Effector memory CD8-positive, alpha-beta T cell (primary cell): ENCODE data around the gene KSR1.

ENCODE experiments used
- ATAC-seq: fragments of 150-1000 bp; cut with Tn5 transposase; replicated peaks from 2 replicates; pipeline ENCODE4 v1.10.0; 2021; ENCODE audit warnings: mild to moderate bottlenecking, moderate library complexity
- DNase-seq, 3 experiments: peaks; one replicate each; pipeline ENCODE4 v3.0.0; 2021
- H3K27ac Mint-ChIP-seq, 2 donors: one replicate each; pipeline ENCODE4 v1.8.0; 2022; ENCODE audit warnings: mild to moderate bottlenecking in 2 of 2, mixed read lengths in 2 of 2, moderate library complexity in 2 of 2
- H3K27me3 Mint-ChIP-seq, 2 donors: one replicate each; pipeline ENCODE4 v1.8.0; 2022; ENCODE audit warnings: mixed read lengths in 2 of 2
- H3K36me3 Mint-ChIP-seq: one replicate; pipeline ENCODE4 v1.8.0; 2022; ENCODE audit warnings: mild to moderate bottlenecking, moderate library complexity, mixed read lengths; ENCODE audit not compliant: insufficient read depth
- H3K4me1 Mint-ChIP-seq, 2 donors: one replicate each; pipeline ENCODE4 v1.8.0; 2022; ENCODE audit warnings: low read depth in 2 of 2, mixed read lengths in 2 of 2
- H3K4me3 Mint-ChIP-seq, 2 donors: one replicate each; pipeline ENCODE4 v1.8.0; 2022; ENCODE audit warnings: mild to moderate bottlenecking in 2 of 2, mixed read lengths in 2 of 2, moderate library complexity in 2 of 2
- H3K9me3 Mint-ChIP-seq, 2 donors: one replicate each; pipeline ENCODE4 v1.8.0; 2022; ENCODE audit warnings: mixed read lengths in 2 of 2

Gene KSR1

DNA sequence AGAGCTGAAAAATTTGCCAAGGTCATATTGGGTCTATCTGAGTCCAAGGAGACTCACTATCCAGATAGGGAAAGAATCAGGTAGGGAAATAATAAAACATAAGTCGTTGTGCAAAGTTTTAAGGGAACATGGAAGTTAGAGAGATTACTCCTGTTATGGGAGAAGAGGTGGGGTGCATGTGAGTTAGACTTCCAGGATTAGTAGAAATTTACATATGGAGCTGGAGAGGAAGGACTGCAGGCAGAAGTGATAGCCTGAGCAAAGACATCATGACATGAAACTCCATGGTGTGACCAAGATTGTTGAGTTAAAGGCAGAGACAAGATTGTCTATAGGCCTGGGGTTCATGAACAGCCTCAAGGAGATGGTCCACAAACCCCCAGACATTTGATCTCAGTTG, 5.8 kb upstream of the KSR1 start:
- no peak for DNase-seq
- H3K27me3 Mint-ChIP-seq: peaks cover 0 to 17% of the 10 kb centered on the region in 2 donors
- no peaks in the 10 kb centered on the region for H3K9me3 Mint-ChIP-seq
- no peak for ATAC-seq
- no peaks in the 10 kb centered on the region for H3K36me3 Mint-ChIP-seq
- H3K27ac Mint-ChIP-seq: no peak overlapping the region
- H3K4me1 Mint-ChIP-seq: peaks cover 0 to 6% of the 10 kb centered on the region in 2 donors
- no peak overlapping the region for H3K4me3 Mint-ChIP-seq

DNA sequence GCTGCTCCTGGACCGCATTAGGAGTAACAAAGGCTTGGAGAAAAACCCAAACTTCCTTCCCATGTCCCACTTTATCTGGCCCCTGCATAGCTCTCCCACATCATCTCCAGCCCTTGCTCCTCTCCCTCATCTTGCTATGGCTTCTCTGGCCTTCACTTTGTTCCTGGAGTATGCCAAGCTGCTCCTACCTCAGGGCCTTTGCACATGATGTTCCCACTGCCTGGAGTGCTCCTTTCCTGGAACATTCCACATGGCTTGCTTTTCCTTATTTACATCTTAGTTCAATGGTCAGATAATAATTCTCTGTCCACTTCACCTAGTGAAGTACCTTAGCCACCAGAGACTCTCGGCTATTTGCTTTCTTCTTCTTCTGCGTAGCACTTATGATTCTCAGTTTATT, 4.3 kb upstream of the KSR1 start:
- Mint-ChIP-seq H3K27me3 (peaks cover 0 to 7% of the 10 kb centered on the region in 2 donors), H3K4me3 (no peak overlapping the region), H3K9me3 (no peaks in the 10 kb centered on the region), H3K36me3 (peaks cover 3% of the 10 kb centered on the region), H3K4me1 (peaks cover 3 to 9% of the 10 kb centered on the region in 2 donors), H3K27ac (no peak overlapping the region)
- no peak for DNase-seq
- no peak for ATAC-seq

DNA sequence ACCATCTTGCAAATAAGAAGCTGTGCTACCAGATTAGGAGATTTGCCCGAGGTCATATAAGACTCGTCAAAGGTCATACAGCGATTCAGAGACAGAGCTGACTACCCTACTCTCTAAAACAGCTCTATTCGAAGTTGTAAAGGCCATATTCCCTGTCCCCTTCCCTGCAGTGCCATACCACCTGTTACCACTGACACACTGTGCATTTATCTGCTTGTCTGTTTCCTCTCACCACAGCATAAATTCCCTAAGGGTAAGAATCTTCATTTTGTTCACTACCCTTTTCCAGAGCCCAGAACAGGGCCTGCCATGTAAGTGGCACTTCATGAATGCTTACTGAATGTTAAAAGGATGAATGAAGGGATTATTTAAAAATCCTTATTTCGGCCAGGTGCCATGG, 3.4 kb upstream of the KSR1 start:
- Mint-ChIP-seq H3K9me3 (no peaks in the 10 kb centered on the region), H3K27ac (no peak overlapping the region), H3K4me1 (peaks cover 7 to 16% of the 10 kb centered on the region in 2 donors), H3K4me3 (no peak overlapping the region), H3K36me3 (peaks cover 7% of the 10 kb centered on the region), H3K27me3 (peaks cover 0 to 7% of the 10 kb centered on the region in 2 donors)
- DNase-seq: no peak
- no peak for ATAC-seq

DNA sequence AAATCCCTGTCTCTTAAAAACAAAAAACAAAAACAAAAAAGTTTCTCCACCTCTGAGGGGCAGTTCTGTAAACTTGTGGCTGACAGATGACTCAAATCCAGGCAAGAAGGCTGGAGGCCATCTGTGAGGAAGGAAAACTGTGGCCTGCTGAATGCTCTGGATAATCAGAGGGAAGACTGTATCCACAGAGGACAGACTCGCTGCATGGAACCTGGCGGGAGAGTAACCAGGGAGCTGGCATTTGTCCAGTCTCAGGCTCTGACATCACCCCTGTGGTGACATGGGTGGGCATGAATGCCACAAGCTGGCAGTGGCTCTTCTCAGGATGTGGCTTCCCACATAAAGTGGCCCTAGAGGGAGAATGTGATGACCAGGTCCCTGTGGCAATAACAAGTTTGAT, 2.8 kb upstream of the KSR1 start:
- peaks cover 11 to 16% of the 10 kb centered on the region in 2 donors for H3K4me1 Mint-ChIP-seq
- DNase-seq: no peak
- no peak for ATAC-seq
- H3K27me3 Mint-ChIP-seq: peaks cover 0 to 5% of the 10 kb centered on the region in 2 donors
- no peak overlapping the region for H3K27ac Mint-ChIP-seq
- no peaks in the 10 kb centered on the region for H3K9me3 Mint-ChIP-seq
- H3K36me3 Mint-ChIP-seq: peaks cover 7% of the 10 kb centered on the region
- H3K4me3 Mint-ChIP-seq: no peak overlapping the region

DNA sequence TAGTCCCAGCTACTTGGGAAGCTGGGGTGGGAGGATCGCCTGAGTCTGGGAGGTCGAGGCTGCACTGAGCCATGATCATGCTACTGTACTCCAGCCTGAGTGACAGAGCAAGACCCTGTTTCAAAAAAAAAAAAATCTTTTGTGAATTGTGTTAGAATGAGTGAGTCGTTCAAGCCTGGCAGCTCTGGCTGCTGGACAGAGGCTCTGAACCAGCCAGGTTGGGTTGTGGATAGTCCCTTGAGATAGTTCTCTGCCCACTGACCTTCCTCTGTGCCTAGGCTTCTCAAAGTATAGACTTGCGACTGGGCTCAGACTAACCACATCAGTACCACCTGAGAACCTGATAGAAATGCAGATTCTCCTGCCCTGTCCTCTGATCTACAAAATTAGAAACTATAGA, 2.2 kb upstream of the KSR1 start:
- DNase-seq: no peak
- Mint-ChIP-seq H3K4me1 (peaks cover 12 to 18% of the 10 kb centered on the region in 2 donors), H3K9me3 (no peaks in the 10 kb centered on the region), H3K27ac (no peak overlapping the region), H3K36me3 (peaks cover 7% of the 10 kb centered on the region), H3K27me3 (no peaks in the 10 kb centered on the region), H3K4me3 (no peak overlapping the region)
- no peak for ATAC-seq

DNA sequence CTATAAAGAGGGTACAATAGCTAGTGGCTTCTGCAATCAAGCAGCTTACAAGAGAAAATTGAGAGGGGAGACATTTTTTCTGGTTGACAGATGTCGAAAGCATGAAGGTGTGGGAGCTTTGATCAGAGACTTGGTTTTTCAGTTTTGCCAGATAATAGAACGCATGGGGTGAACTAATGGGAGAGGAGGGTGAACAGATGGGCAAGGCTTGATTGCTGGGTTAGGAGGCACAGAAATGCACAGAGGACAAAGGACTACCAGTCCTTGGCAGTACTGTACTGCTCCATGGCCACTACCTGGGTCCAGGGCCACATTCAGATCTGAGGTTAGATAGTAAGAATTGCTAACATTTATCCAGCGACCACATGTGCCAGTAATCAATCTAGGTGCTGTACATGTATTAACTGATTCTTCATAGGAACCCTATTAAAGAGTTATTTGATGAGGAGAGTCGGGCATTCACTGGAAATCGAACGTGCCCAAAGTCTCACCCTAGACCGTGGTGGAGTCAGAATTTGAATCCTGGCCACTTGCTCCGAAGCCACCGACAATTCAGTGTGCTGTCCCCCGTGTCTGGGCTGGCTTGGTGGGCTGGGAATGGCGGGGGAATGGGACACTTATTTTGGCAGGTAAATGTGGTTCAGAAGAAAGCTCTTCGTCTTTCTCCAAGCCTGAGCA, 873 bp upstream of the KSR1 start:
- peak overlapping the region; percentile 84 to 92 for H3K4me3 Mint-ChIP-seq
- H3K36me3 Mint-ChIP-seq: peaks cover 7% of the 10 kb centered on the region
- H3K4me1 Mint-ChIP-seq: peaks cover 18 to 24% of the 10 kb centered on the region in 2 donors
- H3K27me3 Mint-ChIP-seq: no peaks in the 10 kb centered on the region
- peak overlapping the region; percentile 55 to 85 for H3K27ac Mint-ChIP-seq
- no peaks in the 10 kb centered on the region for H3K9me3 Mint-ChIP-seq
- ATAC-seq (no peak), DNase-seq (no peak)

DNA sequence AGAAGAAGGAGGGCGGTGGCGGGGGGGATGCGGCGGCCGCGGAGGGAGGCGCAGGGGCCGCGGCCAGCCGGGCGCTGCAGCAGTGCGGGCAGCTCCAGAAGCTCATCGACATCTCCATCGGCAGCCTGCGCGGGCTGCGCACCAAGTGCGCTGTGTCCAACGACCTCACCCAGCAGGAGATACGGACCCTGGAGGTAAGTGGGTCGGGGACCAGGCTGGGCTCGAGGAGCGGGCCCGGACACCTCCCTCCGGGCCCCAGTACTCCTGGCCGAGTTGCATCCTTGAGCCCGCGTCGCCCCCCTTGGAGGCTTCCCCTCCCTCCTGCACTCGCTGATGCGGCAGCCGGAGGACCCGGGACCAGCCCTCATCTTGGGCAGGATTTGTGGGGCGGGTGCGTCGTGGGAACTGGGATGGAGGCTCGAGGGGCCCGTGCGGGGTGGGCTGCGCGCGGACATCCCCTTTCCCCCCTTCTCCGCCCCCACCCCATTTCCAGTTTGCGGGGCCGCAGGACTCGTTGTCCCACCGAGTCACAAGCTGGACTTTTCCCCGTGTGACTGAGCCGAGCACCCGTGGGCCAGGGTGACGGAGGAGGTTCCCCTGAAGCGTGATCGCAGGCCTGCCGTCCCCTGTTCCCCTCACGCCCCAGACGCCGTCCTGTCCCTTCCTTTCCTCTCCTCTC, 572 bp downstream of the KSR1 start:
- H3K4me3 Mint-ChIP-seq: peak overlapping the region; percentile 92 to 93
- no peaks in the 10 kb centered on the region for H3K9me3 Mint-ChIP-seq
- DNase-seq: no peak
- no peaks in the 10 kb centered on the region for H3K27me3 Mint-ChIP-seq
- H3K36me3 Mint-ChIP-seq: peaks cover 11% of the 10 kb centered on the region
- peaks cover 20 to 30% of the 10 kb centered on the region in 2 donors for H3K4me1 Mint-ChIP-seq
- peak; percentile 32 for ATAC-seq
- H3K27ac Mint-ChIP-seq: peak overlapping the region; percentile 89 to 93

DNA sequence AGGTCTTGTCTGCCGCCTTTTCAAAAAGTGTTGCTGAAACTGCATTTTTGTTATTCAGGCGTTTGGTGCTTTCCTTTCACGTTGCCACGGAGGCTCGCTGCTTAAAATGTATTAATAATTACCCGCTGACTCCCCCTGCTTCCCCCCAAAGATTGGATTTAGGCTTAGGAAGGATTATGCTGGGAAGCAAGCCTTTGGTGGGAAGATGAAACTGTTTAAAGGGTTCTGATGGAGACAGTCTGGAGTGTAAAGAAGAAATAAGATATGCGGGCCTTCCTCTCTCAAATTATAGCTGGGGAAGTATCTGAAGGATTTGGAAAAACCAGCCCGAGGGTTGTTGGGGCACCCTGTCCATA, 1.1 kb downstream of the KSR1 start:
- H3K9me3 Mint-ChIP-seq: no peaks in the 10 kb centered on the region
- H3K27me3 Mint-ChIP-seq: no peaks in the 10 kb centered on the region
- H3K4me1 Mint-ChIP-seq: peaks cover 24 to 33% of the 10 kb centered on the region in 2 donors
- DNase-seq: no peak
- H3K4me3 Mint-ChIP-seq: peak overlapping the region; percentile 92 to 93
- no peak for ATAC-seq
- peaks cover 11% of the 10 kb centered on the region for H3K36me3 Mint-ChIP-seq
- peak overlapping the region; percentile 89 to 93 for H3K27ac Mint-ChIP-seq

DNA sequence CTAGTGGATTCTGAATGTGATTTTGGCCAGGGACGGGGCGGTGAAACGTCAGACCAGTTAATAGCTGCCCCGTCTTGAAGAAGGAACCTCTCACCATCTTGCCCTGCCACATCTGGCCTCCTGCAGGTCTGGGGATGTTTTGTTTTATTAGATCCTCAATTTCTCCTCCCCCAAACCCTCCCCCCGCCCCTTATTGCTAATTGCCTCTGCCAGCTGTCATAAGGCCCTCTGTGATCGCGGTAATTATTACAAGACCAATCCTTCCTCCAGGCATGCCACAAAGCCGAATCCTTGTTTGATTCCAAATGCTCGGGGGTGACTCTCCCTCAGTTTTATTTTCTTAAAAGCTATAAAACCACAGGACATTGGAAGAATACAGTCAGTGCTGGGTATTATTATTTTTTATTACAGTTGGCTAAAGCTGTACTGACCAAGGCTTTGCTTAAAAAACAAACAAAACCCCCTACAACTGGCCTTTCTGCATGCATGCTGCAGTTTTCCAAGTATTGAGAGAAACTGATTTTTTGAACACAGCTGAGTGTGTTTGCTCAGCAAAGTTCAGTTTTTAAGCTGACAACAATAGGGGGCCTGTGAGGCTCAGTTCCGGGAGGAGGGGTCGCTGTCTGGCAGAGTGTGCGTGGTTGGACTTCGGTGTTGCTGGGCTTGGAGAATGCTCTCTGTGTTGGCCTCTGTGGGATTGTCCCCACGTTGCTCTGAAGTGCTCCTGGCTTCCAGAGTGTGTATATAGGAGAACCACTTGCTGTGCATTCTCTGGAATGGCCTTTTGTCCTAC, 1.7 kb downstream of the KSR1 start:
- ATAC-seq (no peak), DNase-seq (no peak)
- Mint-ChIP-seq H3K27ac (peak overlapping the region; percentile 89 to 93), H3K4me1 (peaks cover 25 to 36% of the 10 kb centered on the region in 2 donors), H3K9me3 (no peaks in the 10 kb centered on the region), H3K36me3 (peaks cover 11% of the 10 kb centered on the region), H3K4me3 (peak overlapping the region; percentile 92 to 93), H3K27me3 (no peaks in the 10 kb centered on the region)

DNA sequence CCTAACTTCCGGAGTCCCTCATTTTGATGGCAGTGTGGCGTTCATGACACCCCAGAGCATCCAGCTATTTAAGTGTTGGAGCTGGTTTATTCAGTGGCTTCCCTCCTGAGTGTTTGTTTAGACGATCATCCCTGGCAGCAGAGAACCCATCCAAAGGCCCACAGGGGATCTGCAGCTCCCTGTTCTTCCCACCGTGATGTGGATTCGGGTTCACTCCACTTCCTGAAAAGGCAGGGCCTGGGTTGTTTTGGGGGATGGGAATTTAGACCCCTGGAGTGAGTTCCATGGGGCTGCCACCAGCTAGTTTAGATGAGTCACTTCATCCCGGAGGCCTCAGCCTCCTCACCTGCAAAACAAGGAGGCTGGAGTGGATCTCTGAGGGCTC, 2.3 kb downstream of the KSR1 start:
- Mint-ChIP-seq H3K9me3 (no peaks in the 10 kb centered on the region), H3K36me3 (peaks cover 13% of the 10 kb centered on the region), H3K4me3 (peak overlapping the region in 1 of 2 donors; percentile 13), H3K27me3 (no peaks in the 10 kb centered on the region), H3K4me1 (peaks cover 30 to 42% of the 10 kb centered on the region in 2 donors), H3K27ac (no peak overlapping the region)
- DNase-seq: no peak
- ATAC-seq: no peak

DNA sequence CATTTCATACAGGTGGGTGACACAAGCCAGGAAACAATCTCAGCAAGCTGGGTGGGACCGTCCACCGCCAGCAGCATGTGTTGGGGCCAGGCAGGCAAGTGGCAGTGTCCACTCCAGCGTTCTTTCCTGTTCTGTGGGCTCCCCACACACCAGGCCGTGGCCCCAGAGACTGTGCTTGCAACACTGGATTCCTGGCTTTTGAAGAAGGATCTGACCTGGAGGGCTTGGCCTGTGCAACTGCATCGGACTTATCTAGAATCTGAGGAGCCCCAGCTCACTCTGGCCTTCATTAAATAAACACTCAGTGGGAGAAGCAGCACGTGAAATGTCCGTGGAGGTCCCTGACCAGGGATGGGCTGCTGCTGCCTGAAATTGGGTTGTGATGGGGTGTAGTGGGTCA, 3.2 kb downstream of the KSR1 start:
- no peaks in the 10 kb centered on the region for H3K9me3 Mint-ChIP-seq
- H3K4me1 Mint-ChIP-seq: peaks cover 36 to 48% of the 10 kb centered on the region in 2 donors
- no peak for DNase-seq
- H3K27ac Mint-ChIP-seq: no peak overlapping the region
- H3K36me3 Mint-ChIP-seq: peaks cover 14% of the 10 kb centered on the region
- no peak for ATAC-seq
- no peaks in the 10 kb centered on the region for H3K27me3 Mint-ChIP-seq
- H3K4me3 Mint-ChIP-seq: no peak overlapping the region

DNA sequence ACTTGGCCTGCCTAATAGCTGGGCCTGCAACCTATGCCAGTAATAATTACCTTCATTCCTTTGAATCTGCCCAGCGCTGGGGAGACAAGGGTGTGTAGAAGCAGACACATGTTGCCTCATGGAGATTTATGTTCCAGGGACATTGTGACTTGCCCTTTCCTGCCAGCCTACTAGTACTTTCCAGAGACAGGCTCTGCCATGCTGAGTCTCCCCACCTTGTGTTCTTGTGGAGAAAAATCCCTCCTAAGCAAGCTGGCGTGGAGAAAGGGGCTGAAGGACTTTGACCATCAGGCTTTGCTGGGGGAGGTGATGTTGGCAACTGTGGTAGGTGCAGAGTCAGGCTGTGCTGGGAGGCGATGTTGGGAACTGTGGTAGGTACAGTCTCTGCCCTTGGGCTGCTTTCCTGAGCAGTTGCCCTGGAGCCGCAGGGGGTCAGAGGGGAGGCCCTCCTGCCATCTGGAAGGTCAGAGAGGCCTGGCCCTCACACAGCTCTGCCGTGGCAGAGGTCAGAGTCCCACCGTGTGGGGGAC, 4.0 kb downstream of the KSR1 start:
- no peak overlapping the region for H3K27ac Mint-ChIP-seq

DNA sequence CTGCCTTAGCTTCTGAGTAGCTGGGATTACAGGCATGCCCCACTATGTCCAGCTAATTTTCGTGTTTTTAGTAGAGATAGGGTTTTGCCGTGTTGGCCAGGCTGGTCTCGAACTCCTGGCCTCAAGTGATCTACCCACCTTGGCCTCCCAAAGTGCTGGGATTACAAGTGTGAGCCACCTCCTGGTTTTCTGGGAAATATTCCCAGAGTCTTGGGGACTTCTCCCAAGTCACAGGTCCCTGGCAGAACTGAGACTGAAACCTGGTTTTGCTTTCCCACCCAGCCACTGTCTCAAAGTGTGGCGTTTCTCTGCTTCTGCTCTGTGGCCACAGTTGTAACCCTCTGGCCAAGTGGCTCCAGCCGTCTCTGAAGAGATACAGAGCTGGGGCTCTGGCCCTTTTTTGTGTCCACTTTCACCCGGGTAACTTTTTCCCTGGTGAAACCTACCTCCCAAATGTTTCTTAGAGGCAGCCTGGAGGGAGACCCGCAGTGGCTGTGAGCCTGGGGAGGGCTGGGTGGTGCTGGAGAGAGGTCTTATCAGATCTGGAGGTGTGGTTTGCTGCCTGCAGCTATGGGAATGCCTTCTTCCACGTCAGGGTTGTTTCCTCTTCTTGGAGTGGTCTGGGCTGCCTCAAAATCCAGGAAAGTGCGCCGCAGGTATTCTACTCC, 5.1 kb downstream of the KSR1 start:
- ATAC-seq (no peak), DNase-seq (no peak)
- peaks cover 41 to 52% of the 10 kb centered on the region in 2 donors for H3K4me1 Mint-ChIP-seq
- H3K9me3 Mint-ChIP-seq: no peaks in the 10 kb centered on the region
- H3K27me3 Mint-ChIP-seq: no peaks in the 10 kb centered on the region
- H3K4me3 Mint-ChIP-seq: no peak overlapping the region
- no peak overlapping the region for H3K27ac Mint-ChIP-seq
- peaks cover 12% of the 10 kb centered on the region for H3K36me3 Mint-ChIP-seq

More for the DNA sequence above, 4.0 kb downstream of the KSR1 start:
- H3K36me3 Mint-ChIP-seq: peaks cover 14% of the 10 kb centered on the region
- no peak overlapping the region for H3K4me3 Mint-ChIP-seq
- no peaks in the 10 kb centered on the region for H3K9me3 Mint-ChIP-seq
- H3K4me1 Mint-ChIP-seq: peaks cover 37 to 48% of the 10 kb centered on the region in 2 donors
- no peak for DNase-seq
- no peaks in the 10 kb centered on the region for H3K27me3 Mint-ChIP-seq
- ATAC-seq: no peak
